H7 (cell line): ENCODE results near the gene PXMP2. TPM values are rescaled to one million over a fixed set of nuclear protein-coding genes. Genes with fewer than 3 reads are reported as not detected.
"Not testable (repeated sequence)": the region's sequence is repeated elsewhere in the genome, so short reads cannot be mapped to it uniquely, and the experiment has no call there.

ENCODE experiments used
- DNase-seq: peaks from one replicate; pipeline ENCODE4 v3.0.0; 2012
- H3K27me3 ChIP-seq: 2 replicates; pipeline ENCODE4 v1.6.0; 2011; ENCODE audit warnings: mild to moderate bottlenecking, low read length; ENCODE audit not compliant: control insufficient read depth, insufficient read depth
- H3K36me3 ChIP-seq: replicated peaks from 2 replicates; pipeline ENCODE4 v1.5.1; 2011; ENCODE audit warnings: low read length; ENCODE audit not compliant: control insufficient read depth, insufficient read depth
- H3K4me3 ChIP-seq: 2 replicates; pipeline ENCODE4 v1.5.1; 2011; ENCODE audit warnings: low read depth, mild to moderate bottlenecking, control low read depth, low read length, moderate library complexity; ENCODE audit not compliant: insufficient read depth
- total RNA-seq: library from RNA; depleted of rRNA; stranded (reverse); fragments of >200 nt; shearing (Covaris generic); gene quantifications from 2 replicates; pipeline ENCODE4 v1.2.3, GENCODE V29; 2014

The PXMP2 gene
- total RNA-seq, 1 experiment from 2014 or later = 29.9 TPM

- H3K36me3 ChIP-seq = peaks cover 51% of the 10 kb centered on the region
- DNase-seq = no peak
These were observed 18.1 kb upstream of the PXMP2 start for GRCh38 chr12:132669166-132669879.

DNA sequence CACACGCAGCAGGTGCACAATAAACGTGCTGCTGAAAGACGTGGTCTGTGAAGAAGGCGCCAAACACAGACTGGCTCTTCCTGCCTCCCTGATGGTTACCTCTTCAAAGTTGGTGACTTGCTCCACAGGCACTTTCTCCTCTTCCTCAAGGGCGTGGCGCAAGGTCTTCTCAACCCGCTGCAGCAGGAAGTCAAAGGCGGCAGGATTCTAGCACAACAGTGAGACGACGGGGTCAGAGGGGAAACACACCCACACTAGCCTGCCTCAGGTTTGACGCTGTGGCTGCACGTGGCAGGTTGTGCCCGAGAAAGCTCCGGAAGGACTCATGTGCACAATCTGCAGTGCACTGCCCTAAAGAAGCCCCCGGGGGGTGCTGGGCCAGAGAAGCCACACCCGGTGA lies 15.3 kb upstream of the PXMP2 start:
- H3K36me3 ChIP-seq = peaks cover 59% of the 10 kb centered on the region
- H3K4me3 ChIP-seq = no peak overlapping the region
- no peak for DNase-seq
- no peaks in the 10 kb centered on the region for H3K27me3 ChIP-seq

More at GRCh38 chr12:132669166-132669879, 18.1 kb upstream of the PXMP2 start:
- H3K4me3 ChIP-seq = no peak overlapping the region
- H3K27me3 ChIP-seq = no peaks in the 10 kb centered on the region

DNA sequence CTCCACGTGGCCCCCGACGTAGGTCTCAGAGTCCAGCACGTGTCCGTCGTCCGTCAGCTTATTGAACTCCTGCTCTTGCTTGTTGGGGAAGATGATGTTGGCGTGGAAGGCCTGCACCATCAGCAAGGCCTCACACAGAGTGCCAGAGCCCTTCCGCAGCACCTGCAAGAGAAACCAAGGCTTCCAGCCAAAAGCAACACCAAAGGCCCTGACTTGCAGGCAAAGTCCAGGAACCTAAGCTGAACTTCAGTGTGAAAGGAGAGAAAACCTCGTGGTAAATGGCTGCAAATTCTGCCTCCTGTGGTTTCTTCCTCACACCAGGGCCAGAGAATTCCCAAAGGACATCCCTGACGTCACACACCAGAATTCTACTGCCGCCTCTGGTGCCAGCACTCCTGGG lies 14.7 kb upstream of the PXMP2 start:
- H3K4me3 ChIP-seq = no peak overlapping the region
- peaks cover 59% of the 10 kb centered on the region for H3K36me3 ChIP-seq
- DNase-seq = no peak
- H3K27me3 ChIP-seq = no peaks in the 10 kb centered on the region

- no peaks in the 10 kb centered on the region for H3K27me3 ChIP-seq
- H3K36me3 ChIP-seq = peaks cover 53% of the 10 kb centered on the region
These were observed 13.9 kb upstream of the PXMP2 start for GRCh38 chr12:132673288-132674179.

DNA sequence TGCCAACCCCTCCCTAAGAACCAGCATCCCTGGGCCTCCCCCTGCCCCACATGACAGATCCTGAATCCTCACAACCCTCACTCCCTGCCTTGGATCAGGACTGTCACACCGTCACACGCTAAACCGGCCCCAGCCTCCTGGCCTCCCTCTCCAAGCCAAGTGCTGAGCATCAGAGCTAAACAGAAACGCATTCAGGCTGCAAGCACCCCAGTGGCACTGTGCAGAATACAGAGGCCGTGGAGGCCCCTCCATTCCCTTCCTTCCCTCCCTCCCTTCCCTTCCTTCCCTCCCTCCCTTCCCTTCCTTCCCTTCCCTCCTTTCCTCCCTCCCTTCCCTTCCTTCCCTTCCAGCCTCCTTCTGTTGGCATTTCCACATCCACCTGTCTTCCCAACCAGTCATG lies 12.8 kb upstream of the PXMP2 start:
- H3K27me3 ChIP-seq = no peaks in the 10 kb centered on the region
- no peak overlapping the region for H3K4me3 ChIP-seq
- no peak for DNase-seq
- peaks cover 57% of the 10 kb centered on the region for H3K36me3 ChIP-seq

More at GRCh38 chr12:132673288-132674179, 13.9 kb upstream of the PXMP2 start:
- H3K4me3 ChIP-seq = no peak overlapping the region
- no peak for DNase-seq

GRCh38 chr12:132675757-132676432 lies 11.5 kb upstream of the PXMP2 start:
- peaks cover 56% of the 10 kb centered on the region for H3K36me3 ChIP-seq
- H3K27me3 ChIP-seq = no peaks in the 10 kb centered on the region
- H3K4me3 ChIP-seq = no peak overlapping the region
- no peak for DNase-seq

DNA sequence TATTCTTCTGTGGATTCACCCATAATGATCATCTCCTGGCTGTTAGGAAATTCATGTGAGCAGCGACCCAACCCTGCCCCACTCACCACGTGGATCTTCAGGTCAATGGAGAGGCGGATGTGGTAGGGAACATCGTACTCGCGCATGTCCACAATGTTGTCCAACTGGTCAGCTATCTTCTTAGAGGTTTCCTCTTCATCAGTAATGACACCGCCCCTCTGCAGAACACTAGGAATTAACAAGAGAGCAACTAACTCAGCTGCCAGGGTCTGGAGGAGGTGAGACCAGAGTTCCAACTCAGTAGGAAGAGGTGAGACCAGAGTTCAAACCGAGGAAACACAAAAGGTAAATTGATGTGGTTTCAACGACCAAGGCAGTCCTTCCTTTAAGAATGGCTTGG lies 9.9 kb upstream of the PXMP2 start:
- no peaks in the 10 kb centered on the region for H3K27me3 ChIP-seq
- H3K4me3 ChIP-seq = no peak overlapping the region
- no peak for DNase-seq
- H3K36me3 ChIP-seq = peaks cover 50% of the 10 kb centered on the region

- Histone ChIP-seq H3K36me3 (peaks cover 1% of the 10 kb centered on the region), H3K27me3 (peaks cover 6% of the 10 kb centered on the region), H3K4me3 (no peak overlapping the region)
- no peak for DNase-seq
These were observed 2.0 kb upstream of the PXMP2 start for GRCh38 chr12:132685400-132685799.

DNA sequence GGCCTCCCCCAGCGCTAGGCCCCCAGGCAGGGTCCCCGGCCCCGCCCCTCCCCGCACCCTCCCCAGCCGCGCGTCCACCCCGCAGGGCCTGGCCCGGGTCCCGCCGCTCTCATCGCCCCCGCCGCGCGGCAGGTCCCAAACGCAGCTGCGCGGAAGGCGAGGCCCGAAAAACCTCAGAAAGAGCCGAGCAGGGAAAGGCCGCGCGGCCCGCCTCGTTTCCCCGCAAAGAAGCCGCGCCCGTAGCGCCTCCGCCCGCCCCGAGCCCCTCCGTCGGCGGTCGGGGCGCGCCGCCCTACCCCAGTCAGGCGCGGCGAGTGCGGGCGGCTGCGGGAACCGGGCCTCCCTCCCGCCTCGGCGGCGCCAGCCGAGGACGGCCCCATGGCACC lies 569 bp upstream of the PXMP2 start:
- H3K36me3 ChIP-seq = peaks cover 3% of the 10 kb centered on the region
- H3K4me3 ChIP-seq = peak overlapping the region; percentile 66
- peaks cover 6% of the 10 kb centered on the region for H3K27me3 ChIP-seq
- no peak for DNase-seq

GRCh38 chr12:132689227-132689626 lies 1.8 kb downstream of the PXMP2 start:
- peaks cover 6% of the 10 kb centered on the region for H3K27me3 ChIP-seq
- DNase-seq = no peak
- peaks cover 3% of the 10 kb centered on the region for H3K36me3 ChIP-seq
- H3K4me3 ChIP-seq = peak overlapping the region; percentile 12

DNA sequence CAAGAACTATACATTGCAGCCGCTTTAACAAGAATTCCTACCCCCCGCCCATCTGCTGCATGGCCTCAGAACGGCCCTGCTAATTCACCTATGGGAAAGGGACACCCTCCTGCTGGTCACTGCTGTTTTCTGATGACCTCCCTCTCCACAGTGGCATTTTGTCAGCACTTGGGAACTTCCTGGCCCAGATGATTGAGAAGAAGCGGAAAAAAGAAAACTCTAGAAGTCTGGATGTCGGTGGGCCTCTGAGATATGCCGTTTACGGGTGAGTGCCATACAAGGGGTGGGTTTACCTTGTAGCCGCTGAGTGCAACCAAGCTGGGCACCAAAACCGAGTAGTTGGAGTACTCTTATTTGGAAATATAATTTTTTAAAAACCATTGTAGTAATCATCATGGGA lies 2.7 kb downstream of the PXMP2 start:
- Histone ChIP-seq H3K27me3 (peaks cover 6% of the 10 kb centered on the region), H3K36me3 (peaks cover 3% of the 10 kb centered on the region), H3K4me3 (no peak overlapping the region)
- no peak for DNase-seq

DNA sequence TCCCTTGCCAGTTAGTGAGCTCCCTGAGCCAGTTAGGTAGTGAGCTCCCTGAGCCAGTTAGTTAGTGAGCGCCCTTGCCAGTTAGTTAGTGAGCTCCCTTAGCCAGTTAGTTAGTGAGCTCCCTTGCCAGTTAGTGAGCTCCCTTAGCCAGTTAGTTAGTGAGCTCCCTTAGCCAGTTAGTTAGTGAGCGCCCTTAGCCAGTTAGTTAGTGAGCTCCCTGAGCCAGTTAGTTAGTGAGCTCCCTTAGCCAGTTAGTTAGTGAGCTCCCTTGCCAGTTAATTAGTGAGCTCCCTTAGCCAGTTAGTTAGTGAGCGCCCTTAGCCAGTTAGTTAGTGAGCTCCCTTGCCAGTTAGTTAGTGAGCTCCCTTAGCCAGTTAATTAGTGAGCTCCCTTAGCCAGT lies 4.6 kb downstream of the PXMP2 start:
- DNase-seq = not testable (repeated sequence)

GRCh38 chr12:132694888-132695287 lies 7.5 kb downstream of the PXMP2 start:
- not testable (repeated sequence) for H3K36me3 ChIP-seq, DNase-seq, H3K4me3 ChIP-seq, H3K27me3 ChIP-seq

More for the DNA sequence above, 4.6 kb downstream of the PXMP2 start:
- H3K4me3 ChIP-seq, H3K36me3 ChIP-seq, H3K27me3 ChIP-seq: not testable (repeated sequence)

DNA sequence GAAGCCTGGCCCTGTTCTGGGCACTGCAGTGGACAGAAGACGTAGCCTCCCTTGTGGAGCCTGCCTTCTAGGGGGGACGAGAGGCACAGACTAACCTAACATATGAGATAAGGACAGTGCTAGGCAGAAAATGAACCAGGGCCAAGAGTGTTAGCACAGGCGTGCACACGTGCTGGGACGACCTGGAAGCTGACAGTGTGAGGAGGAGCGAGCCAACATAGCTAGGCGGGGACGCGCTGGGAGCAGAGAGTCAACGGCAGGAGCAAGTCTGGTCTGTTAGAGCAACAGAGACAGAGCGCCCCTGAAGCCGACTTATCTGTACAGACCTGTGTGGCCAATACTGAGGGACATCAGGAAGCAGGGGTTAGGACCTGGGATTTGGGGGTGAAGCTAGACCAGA lies 8.0 kb downstream of the PXMP2 start:
- no peak for DNase-seq
- no peaks in the 10 kb centered on the region for H3K27me3 ChIP-seq
- H3K4me3 ChIP-seq = no peak overlapping the region
- H3K36me3 ChIP-seq = peaks cover 2% of the 10 kb centered on the region; the same call in 1 of the 2 replicates
